ENCODE data around the gene ERGIC1. TPM values are rescaled to one million over a fixed set of nuclear protein-coding genes. Genes with fewer than 3 reads are reported as not detected.

ERGIC1 gene
- total and polyA plus RNA-seq, 10 of the 15 experiments (the other 5 are each of a cell fraction or from before 2014, with no cell fraction given): 8.8 to 104 (median 76.3) TPM

DNA sequence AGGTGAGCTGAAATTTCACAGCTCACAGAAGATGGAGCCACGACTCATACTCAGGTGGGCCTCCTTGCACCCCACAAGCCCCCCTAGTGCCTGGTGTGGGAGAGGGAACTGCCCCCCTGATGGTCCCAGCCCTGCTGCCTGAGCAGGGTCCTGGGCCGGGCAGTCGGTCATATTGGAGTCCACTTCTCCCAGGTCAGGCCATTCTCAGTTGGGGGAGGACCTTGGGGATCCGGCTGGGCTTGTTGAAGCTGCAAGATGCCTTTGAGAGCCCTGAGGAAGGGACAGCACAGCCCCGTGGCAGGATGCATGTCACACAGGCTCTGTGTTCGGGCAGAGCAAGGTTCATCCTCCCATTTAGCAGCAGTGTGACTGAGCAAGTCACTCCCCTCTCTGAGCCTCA lies 56.6 kb downstream of the ERGIC1 start (continued):
- TF ChIP-seq, protein P1, sequence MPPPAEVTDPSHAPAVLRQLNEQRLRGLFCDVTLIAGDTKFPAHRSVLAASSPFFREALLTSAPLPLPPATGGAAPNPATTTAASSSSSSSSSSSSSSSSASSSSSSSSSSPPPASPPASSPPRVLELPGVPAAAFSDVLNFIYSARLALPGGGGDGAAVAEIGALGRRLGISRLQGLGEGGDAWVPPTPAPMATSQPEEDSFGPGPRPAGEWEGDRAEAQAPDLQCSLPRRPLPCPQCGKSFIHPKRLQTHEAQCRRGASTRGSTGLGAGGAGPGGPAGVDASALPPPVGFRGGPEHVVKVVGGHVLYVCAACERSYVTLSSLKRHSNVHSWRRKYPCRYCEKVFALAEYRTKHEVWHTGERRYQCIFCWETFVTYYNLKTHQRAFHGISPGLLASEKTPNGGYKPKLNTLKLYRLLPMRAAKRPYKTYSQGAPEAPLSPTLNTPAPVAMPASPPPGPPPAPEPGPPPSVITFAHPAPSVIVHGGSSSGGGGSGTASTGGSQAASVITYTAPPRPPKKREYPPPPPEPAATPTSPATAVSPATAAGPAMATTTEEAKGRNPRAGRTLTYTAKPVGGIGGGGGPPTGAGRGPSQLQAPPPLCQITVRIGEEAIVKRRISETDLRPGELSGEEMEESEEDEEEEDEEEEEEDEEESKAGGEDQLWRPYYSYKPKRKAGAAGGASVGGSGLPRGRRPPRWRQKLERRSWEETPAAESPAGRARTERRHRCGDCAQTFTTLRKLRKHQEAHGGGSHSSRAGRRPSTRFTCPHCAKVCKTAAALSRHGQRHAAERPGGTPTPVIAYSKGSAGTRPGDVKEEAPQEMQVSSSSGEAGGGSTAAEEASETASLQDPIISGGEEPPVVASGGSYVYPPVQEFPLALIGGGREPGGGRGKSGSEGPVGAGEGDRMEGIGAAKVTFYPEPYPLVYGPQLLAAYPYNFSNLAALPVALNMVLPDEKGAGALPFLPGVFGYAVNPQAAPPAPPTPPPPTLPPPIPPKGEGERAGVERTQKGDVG (CRISPR knock-in tag; IDR thresholded peaks at IDR 0.05): no peak

DNA sequence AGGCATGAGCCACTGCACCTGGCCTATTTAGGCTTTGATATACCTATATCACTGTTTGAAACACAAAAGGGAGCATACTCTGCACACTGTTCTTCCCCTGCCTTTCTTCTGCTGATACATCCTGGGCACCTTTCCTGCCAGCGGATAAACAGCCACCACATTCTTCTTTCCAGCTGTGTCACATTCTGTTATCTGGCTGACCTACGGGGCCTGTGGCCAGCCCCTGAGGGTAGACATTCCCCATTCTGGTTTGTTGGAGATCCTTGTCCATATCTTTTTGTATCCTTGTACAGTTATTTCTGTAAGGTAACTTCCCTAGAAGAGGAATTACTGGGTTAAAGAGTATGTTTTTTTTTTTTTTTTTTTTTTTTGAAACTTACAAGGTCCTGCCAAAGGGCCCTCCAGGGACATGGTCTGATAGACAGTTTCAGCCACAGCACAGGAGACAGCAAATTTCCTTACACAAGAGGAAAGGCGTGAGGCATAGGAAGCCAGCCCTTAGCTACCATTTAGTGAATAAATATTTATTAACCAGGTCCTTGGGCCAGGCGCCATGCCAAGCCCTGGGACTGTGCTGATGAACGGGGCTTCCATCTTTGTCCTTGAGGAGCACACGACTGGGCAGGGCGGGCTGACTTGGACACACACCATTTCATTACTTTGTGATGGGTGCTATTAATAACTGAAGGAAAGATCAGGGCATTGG lies 57.8 kb downstream of the ERGIC1 start:
- no peak for FAIRE-seq

More for the DNA sequence above, 57.8 kb downstream of the ERGIC1 start:
- ChIA-PET RAD21 (ENCODE audit: unreplicated experiment) (no interaction called here), POLR2A (interaction anchor here (1.2 kb wide), 1 partner anchor 14 kb away, joined by 3 read pairs; no protein-coding TSS in a partner anchor), CTCF (no interaction called here), SMC1A (ENCODE audit: uncharacterized antibody, unreplicated experiment) (interaction anchor here (2.0 kb wide), 1 partner anchor 10 kb away, joined by 5 read pairs; no protein-coding TSS in a partner anchor)
- H2AFZ ChIP-seq (ENCODE audit: control insufficient read depth, low read depth, low read length): no peak overlapping the region
- ATAC-seq (no peak), DNase-seq (ENCODE audit: low read depth, low spot score) (no peak)
- no peaks in the 10 kb centered on the region for H3K9me3 ChIP-seq (replicated peaks; ENCODE audit: control insufficient read depth, insufficient read depth, low read length)
- H3K4me2 ChIP-seq (ENCODE audit: control insufficient read depth, insufficient read depth): no peak overlapping the region
- 85% methylated on average over 7 of the region's 7 CpGs for WGBS (ENCODE audit: insufficient coverage, insufficient replicate concordance, low lambda C conversion rate, missing lambda C conversion rate)
- H4K20me1 ChIP-seq (ENCODE audit: control insufficient read depth, insufficient read depth): no peaks in the 10 kb centered on the region; the same call in 1 of the 2 replicates
- H3K27ac ChIP-seq (ENCODE audit: control insufficient read depth, insufficient read depth): no peak overlapping the region
- H3K27me3 ChIP-seq (replicated peaks in 1 of 2; ENCODE audit: control insufficient read depth in 2 of 2, insufficient read depth in 2 of 2, low read length in 1 of 2): no peaks in the 10 kb centered on the region
- BruUV-seq (replicated peaks): no TSS peak
- no peak overlapping the region for H3K9ac ChIP-seq (ENCODE audit: control insufficient read depth, insufficient read depth, low read length)
- peaks cover 12 to 20% of the 10 kb centered on the region in 2 experiments; a peak in 2 of 4 replicates for H3K36me3 ChIP-seq (ENCODE audit: control insufficient read depth in 2 of 2, insufficient read depth in 2 of 2, low read length in 1 of 2)
- in situ Hi-C loops (cut with MboI): no loop called here
- H3K4me3 ChIP-seq: no peak overlapping the region
- TF ChIP-seq IRF4 (IDR thresholded peaks at IDR 0.05; ENCODE audit: low read depth, low read length) (no peak), RAD21 (IDR thresholded peaks at IDR 0.05; ENCODE audit: insufficient read depth, low read depth, low read length) (no peak), JUNB (IDR thresholded peaks at IDR 0.05) (no peak), SPI1 (IDR thresholded peaks at IDR 0.05; ENCODE audit: borderline replicate concordance, insufficient read depth, low read depth, low read length) (no peak), SMARCA5 (IDR thresholded peaks at IDR 0.05) (no peak)
- H3K4me1 ChIP-seq (ENCODE audit: control insufficient read depth, insufficient read depth, low read length): no peaks in the 10 kb centered on the region
- no peaks in the 10 kb centered on the region for H3K79me2 ChIP-seq (ENCODE audit: control insufficient read depth, insufficient read depth, low read length)
- intact Hi-C loops (cut with micrococcal nuclease; ENCODE audit: unreplicated experiment): no loop called here
